DND-41 (cell line): ENCODE data around the gene KAT2B.

Experiments used
- CTCF ChIP-seq: IDR thresholded peaks from 2 replicates; pipeline ENCODE4 v1.5.1; 2012; ENCODE audit warnings: borderline replicate concordance, low read length, moderate library complexity, mild to moderate bottlenecking; ENCODE audit not compliant: poor library complexity, severe bottlenecking; ENCODE audit errors: extremely low read depth
- EZH2 ChIP-seq: IDR thresholded peaks from 3 replicates; pipeline ENCODE4 v1.6.1; 2012; ENCODE audit warnings: borderline replicate concordance, low read depth, mild to moderate bottlenecking, moderate library complexity, low read length, inconsistent platforms; ENCODE audit not compliant: severe bottlenecking

- TF ChIP-seq CTCF: no peak
- no peak for TF ChIP-seq EZH2
Measured at GRCh38 chr3:20054549-20054987, 14.3 kb downstream of the KAT2B start.
